ENCODE results near the gene ZNF774.

DNA sequence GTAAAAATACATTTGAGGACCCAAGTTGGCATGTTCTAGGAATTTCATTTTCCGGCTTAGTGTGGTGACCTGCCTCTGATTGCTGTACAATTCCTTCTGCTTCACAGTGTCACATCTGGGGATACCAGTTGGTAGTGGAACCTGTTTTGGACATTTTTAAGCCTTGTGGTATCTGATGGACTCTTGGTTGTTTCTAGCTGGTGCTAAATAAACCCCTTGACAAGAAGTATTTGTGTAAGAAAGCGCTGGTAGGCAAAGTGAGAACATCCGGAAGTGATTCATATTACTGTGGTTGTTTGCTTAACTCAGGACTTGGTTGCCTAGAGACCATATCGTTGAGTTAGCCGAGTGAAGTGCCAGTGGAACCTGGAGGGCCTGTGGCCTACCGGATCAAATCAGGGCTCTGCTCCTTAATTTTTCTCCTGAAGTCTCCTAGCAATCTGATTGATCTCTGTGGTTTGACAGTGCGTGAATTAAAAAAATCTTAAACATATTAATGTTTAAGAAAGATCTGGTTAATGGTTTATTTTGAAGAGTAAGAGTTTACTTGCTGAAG, 48.8 kb downstream of the ZNF774 start:
- TF ChIP-seq, protein P1, sequence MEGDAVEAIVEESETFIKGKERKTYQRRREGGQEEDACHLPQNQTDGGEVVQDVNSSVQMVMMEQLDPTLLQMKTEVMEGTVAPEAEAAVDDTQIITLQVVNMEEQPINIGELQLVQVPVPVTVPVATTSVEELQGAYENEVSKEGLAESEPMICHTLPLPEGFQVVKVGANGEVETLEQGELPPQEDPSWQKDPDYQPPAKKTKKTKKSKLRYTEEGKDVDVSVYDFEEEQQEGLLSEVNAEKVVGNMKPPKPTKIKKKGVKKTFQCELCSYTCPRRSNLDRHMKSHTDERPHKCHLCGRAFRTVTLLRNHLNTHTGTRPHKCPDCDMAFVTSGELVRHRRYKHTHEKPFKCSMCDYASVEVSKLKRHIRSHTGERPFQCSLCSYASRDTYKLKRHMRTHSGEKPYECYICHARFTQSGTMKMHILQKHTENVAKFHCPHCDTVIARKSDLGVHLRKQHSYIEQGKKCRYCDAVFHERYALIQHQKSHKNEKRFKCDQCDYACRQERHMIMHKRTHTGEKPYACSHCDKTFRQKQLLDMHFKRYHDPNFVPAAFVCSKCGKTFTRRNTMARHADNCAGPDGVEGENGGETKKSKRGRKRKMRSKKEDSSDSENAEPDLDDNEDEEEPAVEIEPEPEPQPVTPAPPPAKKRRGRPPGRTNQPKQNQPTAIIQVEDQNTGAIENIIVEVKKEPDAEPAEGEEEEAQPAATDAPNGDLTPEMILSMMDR (IDR thresholded peaks at IDR 0.05), result no peak
- TF ChIP-seq EZH2phosphoT487 (IDR thresholded peaks at IDR 0.05), result no peak
- TF ChIP-seq EZH2 (IDR thresholded peaks at IDR 0.05), result no peak

Data from neural progenitor cell (in vitro differentiated cells).